HCT116 (cell line): ENCODE results near the gene NAT10.

ENCODE experiments used
- EZH2 ChIP-seq: fragments of 200-600 bp; sonication (generic); IDR thresholded peaks from 2 replicates; pipeline ENCODE4 v1.6.1; 2017; ENCODE audit warnings: antibody characterized with exemption, mixed run types
- EZH2phosphoT487 ChIP-seq: fragments of 200-600 bp; IDR thresholded peaks from 2 replicates; pipeline ENCODE4 v1.6.1; 2018; ENCODE audit warnings: antibody characterized with exemption, borderline replicate concordance
- MAX ChIP-seq: IDR thresholded peaks from 2 replicates; pipeline ENCODE4 v1.6.1; 2012
- POLR2A ChIP-seq: IDR thresholded peaks from 2 replicates; pipeline ENCODE4 v1.7.0; 2011; ENCODE audit warnings: borderline replicate concordance; ENCODE audit not compliant: insufficient read depth, insufficient read length; ENCODE audit errors: extremely low read depth
- POLR2AphosphoS5 ChIP-seq: IDR thresholded peaks from 2 replicates; pipeline ENCODE4 v1.6.1; 2011; ENCODE audit warnings: mild to moderate bottlenecking, low read depth, low read length, moderate library complexity
- RAD21 ChIP-seq: IDR thresholded peaks from 2 replicates; pipeline ENCODE4 v1.6.1; 2012; ENCODE audit warnings: low read depth, mild to moderate bottlenecking
- SRF ChIP-seq: IDR thresholded peaks from 2 replicates; pipeline ENCODE4 v1.6.1; 2012; ENCODE audit warnings: low read depth
- ZNF274 ChIP-seq: fragments of 200-500 bp; sonication (Bioruptor generic); IDR thresholded peaks from 2 replicates; pipeline ENCODE4 v1.6.1; 2014; ENCODE audit warnings: mild to moderate bottlenecking, low read depth, low read length, inconsistent platforms
- TF ChIP-seq, protein P1 (sequence below), 3 experiments: fragments of 200-600 bp in 1 of 3; sonication (generic) in 1 of 3; IDR thresholded peaks in 2 of 3; conservative IDR thresholded peaks in 1 of 3; 2 replicates each; pipeline ENCODE4 v1.5.1; 2012 to 2017; ENCODE audit warnings: low read depth in 2 of 3, low read length in 2 of 3, antibody characterized with exemption in 1 of 3, borderline replicate concordance in 1 of 3, control low read depth in 1 of 3, mild to moderate bottlenecking in 1 of 3, mixed read lengths in 1 of 3, mixed run types in 1 of 3, moderate library complexity in 1 of 3; ENCODE audit not compliant: insufficient read depth in 1 of 3
- TF ChIP-seq, protein P2 (sequence below): IDR thresholded peaks from 2 replicates; pipeline ENCODE4 v1.6.1; 2012; ENCODE audit warnings: low read depth

GRCh38 chr11:34176751-34177209 is 71.4 kb downstream of the NAT10 start:
- TF ChIP-seq, protein P1, sequence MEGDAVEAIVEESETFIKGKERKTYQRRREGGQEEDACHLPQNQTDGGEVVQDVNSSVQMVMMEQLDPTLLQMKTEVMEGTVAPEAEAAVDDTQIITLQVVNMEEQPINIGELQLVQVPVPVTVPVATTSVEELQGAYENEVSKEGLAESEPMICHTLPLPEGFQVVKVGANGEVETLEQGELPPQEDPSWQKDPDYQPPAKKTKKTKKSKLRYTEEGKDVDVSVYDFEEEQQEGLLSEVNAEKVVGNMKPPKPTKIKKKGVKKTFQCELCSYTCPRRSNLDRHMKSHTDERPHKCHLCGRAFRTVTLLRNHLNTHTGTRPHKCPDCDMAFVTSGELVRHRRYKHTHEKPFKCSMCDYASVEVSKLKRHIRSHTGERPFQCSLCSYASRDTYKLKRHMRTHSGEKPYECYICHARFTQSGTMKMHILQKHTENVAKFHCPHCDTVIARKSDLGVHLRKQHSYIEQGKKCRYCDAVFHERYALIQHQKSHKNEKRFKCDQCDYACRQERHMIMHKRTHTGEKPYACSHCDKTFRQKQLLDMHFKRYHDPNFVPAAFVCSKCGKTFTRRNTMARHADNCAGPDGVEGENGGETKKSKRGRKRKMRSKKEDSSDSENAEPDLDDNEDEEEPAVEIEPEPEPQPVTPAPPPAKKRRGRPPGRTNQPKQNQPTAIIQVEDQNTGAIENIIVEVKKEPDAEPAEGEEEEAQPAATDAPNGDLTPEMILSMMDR (IDR thresholded peaks at IDR 0.05 in 2 of 3, conservative IDR thresholded peaks at IDR 0.05 in 1 of 3; ENCODE audit: borderline replicate concordance in 1 of 3, insufficient read depth in 1 of 3, low read depth in 2 of 3, low read length in 2 of 3) = no peak
- TF ChIP-seq MAX = no peak
- TF ChIP-seq SRF = no peak
- TF ChIP-seq RAD21 = no peak
- no peak for TF ChIP-seq EZH2phosphoT487
- TF ChIP-seq POLR2AphosphoS5 = no peak
- no peak for TF ChIP-seq EZH2
- TF ChIP-seq, protein P2, sequence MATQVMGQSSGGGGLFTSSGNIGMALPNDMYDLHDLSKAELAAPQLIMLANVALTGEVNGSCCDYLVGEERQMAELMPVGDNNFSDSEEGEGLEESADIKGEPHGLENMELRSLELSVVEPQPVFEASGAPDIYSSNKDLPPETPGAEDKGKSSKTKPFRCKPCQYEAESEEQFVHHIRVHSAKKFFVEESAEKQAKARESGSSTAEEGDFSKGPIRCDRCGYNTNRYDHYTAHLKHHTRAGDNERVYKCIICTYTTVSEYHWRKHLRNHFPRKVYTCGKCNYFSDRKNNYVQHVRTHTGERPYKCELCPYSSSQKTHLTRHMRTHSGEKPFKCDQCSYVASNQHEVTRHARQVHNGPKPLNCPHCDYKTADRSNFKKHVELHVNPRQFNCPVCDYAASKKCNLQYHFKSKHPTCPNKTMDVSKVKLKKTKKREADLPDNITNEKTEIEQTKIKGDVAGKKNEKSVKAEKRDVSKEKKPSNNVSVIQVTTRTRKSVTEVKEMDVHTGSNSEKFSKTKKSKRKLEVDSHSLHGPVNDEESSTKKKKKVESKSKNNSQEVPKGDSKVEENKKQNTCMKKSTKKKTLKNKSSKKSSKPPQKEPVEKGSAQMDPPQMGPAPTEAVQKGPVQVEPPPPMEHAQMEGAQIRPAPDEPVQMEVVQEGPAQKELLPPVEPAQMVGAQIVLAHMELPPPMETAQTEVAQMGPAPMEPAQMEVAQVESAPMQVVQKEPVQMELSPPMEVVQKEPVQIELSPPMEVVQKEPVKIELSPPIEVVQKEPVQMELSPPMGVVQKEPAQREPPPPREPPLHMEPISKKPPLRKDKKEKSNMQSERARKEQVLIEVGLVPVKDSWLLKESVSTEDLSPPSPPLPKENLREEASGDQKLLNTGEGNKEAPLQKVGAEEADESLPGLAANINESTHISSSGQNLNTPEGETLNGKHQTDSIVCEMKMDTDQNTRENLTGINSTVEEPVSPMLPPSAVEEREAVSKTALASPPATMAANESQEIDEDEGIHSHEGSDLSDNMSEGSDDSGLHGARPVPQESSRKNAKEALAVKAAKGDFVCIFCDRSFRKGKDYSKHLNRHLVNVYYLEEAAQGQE = no peak
- no peak for TF ChIP-seq ZNF274
- no peak for TF ChIP-seq POLR2A
